Activated CD4-positive, alpha-beta T cell treated with anti-CD3 and anti-CD28 coated beads, Interleukin-2, amount 50 U/mL, for 4 hours (primary cell): Measurements from ENCODE around the gene RPL18A.
"Not testable (repeated sequence)": the region's sequence is repeated elsewhere in the genome, so short reads cannot be mapped to it uniquely, and the experiment has no call there.

Experiments
- DNase-seq, 2 experiments: peaks; one replicate each; pipeline ENCODE4 v3.0.0-alpha.2; 2020

RPL18A gene

DNA sequence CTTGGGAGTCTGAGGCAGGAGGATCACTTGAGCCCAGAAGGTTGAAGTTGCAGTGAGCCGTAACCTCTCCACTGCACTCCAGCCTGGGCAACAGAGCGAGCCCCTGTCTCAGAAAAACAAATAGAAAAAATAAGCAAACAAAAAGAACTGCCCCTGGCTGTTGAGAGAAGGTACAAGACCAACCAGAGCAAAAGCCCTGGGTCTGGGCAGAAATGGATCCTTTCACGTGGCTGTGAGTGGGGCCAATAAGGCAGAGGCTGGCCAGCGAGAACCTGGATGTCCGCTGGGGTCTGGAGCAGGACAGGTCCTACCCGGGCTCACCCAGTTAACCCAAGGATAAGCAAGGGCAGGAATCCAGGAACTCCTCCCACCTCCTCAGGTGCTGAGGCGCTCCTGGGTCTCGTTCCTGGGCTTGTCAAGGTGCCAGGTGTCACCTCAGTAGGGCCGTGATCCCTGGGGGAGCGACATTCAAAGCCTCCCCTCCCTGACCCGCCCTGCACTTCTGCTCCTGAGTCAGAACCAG, 7.3 kb downstream of the RPL18A start:
- DNase-seq: no peak

GRCh38 chr19:17868669-17869068, 9.0 kb downstream of the RPL18A start:
- DNase-seq: no peak

DNA sequence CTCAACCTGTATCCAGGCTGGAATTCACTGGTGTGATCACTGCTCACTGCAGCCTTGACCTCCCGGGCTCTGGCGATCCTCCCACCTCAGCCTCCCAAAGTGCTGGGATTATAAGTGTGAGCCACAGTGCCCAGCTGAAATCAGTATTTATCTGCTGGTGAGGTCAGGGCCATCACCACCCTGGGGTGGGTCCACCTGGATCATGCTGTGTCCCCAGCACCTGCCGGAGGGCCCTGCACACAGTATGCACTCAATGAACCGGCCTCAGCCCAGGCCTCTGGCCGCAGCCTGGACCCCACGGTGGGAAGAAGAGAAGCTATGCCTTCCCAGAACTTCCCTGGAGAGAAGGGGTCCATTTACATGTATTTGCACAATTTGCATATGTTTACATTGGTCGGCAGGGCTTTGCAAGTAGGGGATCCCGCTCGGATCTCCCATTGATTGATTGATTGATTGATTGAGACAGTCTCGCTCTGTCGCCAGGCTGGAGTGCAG, 9.5 kb downstream of the RPL18A start:
- DNase-seq: no peak

DNA sequence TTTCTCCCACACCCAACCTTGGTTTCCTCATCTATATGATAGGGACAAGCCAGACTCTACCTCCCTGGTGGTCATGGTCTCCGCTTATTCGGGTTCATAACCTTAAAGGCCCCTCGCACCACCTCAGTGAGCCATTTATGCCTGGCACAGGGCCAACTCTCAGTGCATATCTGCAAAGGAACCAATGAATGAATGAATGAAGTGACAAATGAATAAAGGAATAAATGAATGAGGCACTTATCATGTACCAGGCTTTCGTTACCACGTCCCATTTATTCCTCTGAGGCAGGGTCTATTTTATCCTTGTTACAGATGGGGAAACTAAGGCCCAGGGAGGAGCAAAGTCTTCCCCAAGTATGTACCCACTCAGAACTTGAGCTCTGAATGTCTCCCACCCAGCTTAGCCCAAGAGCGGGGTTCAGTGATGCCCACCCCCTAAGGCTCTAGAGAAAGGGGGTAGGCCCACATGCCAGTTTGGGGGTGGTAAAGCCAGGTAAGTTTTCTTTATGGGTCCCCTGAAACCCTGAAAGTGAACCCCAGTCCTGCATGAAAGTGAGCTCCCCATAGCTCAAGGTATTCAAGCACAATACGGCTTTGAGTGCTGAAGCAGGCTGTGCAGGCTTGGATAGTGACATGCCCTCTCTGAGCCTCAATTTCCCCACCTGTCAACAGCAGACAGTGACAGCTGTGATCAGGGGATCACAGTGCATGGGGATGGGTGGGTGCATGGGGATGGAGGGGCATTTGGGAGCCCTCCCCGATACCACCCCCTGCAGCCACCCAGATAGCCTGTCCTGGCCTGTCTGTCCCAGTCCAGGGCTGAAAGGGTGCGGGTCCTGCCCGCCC, 11.5 kb downstream of the RPL18A start:
- no peak for DNase-seq

GRCh38 chr19:17871878-17872250, 12.2 kb downstream of the RPL18A start, which contains the start of gene SLC5A5:
TSS of gene SLC5A5 (plus strand) at chr19:17871945. CDS start at chr19:17872320, 375 bp downstream.
- DNase-seq: no peak

GRCh38 chr19:17872251-17873001, 12.7 kb downstream of the RPL18A start:
- DNase-seq: peak; percentile 42 to 44

DNA sequence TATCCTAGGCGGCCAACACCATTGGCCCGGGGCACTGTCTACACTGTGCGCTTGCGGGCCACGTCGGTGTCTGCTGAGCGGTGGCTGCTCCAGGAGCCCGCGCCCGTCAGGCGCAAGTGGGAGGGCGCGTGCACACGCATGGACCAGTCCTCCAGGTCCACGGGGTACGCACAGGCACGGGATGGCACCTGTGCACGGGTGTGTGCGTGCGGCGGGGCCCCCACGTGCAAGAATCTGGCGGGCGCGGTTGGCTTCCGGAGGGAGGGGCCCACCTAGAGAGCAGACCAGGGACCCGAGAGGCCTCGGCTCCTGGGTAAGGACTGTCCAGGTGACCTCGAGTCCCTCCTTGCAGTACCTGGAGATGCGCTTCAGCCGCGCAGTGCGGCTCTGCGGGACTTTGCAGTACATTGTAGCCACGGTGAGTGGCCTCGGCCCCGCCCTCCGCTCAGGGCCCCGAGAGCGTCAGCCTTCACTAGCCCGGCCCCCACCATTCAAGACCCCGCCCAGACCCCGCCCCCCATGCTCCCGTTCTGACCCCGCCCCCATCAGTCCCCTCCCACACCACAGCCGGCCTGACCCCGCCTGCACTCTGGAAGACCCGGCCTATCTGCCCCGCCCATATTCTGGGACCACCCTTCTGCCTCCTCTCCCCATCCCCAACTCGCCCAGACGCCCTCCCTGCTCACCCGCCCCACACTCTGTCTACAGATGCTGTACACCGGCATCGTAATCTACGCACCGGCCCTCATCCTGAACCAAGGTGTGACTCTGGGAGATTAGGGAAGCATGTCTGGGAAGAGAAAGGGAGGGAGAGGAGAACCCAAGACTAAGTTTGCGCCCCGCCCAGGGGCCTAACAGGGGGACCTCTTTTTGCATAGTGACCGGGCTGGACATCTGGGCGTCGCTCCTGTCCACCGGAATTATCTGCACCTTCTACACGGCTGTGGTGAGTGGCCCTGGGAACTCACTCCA, 14.4 kb downstream of the RPL18A start:
- peak; percentile 64 to 68 for DNase-seq

DNA sequence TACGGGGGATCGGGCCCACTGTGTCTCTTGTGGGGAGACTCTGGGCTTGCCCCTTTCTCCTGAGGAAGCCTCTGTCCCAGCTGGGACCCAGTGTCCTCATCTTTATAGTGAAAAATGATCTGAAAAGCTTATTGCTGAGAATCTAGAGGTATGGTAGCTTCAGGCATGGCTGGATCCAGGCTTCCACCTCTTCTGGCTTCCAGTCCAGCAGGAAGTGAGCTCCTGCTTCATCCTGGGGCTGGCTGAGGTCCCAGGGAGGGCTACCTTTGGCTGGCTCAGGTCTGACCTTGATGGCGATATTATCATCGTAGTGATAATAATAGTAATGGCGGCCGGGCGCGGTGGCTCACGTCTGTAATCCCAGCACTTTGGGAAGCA, 15.0 kb downstream of the RPL18A start:
- DNase-seq: no peak

- no peak for DNase-seq
Observed at GRCh38 chr19:17877696-17878095, 18.0 kb downstream of the RPL18A start.

DNA sequence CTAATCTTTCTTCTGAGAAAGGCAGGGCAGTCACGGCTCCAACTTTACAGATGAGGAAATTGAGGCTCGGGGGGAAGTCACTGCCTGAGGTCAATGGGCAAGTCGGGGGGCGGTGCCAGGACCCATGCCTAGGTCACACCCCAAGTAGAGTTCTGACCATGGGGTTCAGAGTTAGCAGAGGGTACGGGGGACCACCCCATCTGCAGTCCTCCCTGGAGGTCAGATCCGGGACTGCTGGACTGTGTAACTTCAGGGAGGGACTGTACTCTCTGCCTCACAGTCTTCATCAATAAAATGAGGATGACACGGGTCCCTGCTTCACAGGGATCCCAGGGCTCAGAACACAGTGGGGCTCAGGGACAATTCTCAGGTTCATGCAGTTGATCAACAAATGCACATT, 19.8 kb downstream of the RPL18A start:
- DNase-seq: no peak

DNA sequence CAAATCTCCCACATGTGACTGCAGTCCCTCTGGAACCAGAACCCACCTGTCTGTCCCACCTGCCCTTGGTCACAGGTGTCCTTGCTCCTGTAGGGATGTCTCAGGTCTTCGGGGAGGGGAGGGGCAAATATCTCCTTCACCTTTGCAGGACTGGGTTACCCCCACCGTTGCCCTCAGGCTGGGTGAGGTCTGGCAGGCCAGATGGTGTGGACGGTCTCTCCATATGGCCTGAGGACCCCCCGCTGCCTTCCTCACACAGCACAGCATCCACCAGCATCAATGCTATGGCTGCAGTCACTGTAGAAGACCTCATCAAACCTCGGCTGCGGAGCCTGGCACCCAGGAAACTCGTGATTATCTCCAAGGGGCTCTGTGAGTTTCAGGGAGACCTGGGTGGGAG, 22.0 kb downstream of the RPL18A start:
- DNase-seq: no peak

GRCh38 chr19:17883627-17884410, 24.1 kb downstream of the RPL18A start:
- no peak for DNase-seq

GRCh38 chr19:17886515-17886914, 26.8 kb downstream of the RPL18A start:
- no peak for DNase-seq

- not testable (repeated sequence) for DNase-seq
Observed at GRCh38 chr19:17887221-17887620, 27.5 kb downstream of the RPL18A start.

- DNase-seq: no peak
Observed at GRCh38 chr19:17888260-17888659, 28.6 kb downstream of the RPL18A start.

DNA sequence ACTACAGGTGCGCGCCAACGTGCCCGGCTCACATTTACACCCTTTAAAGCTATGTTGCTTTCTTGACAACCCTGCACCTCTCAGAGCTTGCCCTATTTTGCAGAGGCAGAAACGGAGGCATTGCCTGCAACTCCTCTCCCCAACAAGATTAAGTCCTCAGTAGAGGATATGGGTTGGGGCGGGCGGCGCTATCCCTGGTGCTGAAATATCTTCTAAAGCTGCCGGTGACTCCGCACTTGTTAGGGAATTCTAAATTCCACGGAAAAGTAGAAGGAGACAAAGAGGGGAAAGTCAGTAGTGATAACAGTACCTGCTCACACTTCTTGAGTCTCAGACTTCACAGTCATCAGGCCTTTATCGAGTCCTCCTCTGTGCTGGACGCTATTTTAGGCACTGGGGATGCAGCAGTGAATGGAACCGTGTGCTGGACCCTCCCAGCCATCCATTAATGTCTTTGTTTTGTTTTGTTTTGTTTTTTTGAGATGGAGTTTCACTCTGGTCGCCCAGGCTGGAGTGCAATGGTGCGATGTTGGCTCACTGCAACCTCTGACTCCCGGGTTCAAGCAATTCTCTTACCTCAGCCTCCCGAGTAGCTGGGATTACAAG, 30.0 kb downstream of the RPL18A start:
- no peak for DNase-seq

DNA sequence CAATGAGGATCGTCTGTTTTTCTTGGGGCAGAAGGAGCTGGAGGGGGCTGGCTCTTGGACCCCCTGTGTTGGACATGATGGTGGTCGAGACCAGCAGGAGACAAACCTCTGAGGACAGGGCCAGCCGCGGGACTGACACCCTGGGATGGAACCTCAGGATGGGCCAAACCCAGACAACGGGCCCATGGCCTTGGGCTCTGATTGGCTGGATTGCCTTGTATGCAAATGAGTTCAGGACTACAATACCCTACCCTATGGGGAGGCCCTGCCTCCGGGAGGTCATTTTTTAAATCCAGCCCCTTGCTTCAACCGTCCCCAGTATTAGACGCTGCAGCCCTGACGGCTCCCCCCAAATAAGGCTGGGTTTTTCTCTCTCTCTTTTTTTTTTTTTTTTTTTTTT, 34.1 kb downstream of the RPL18A start:
- DNase-seq: no peak

GRCh38 chr19:17902701-17903100, 43.0 kb downstream of the RPL18A start:
- DNase-seq: no peak

- no peak for DNase-seq
Observed at GRCh38 chr19:17908244-17908643, 48.5 kb downstream of the RPL18A start.

DNA sequence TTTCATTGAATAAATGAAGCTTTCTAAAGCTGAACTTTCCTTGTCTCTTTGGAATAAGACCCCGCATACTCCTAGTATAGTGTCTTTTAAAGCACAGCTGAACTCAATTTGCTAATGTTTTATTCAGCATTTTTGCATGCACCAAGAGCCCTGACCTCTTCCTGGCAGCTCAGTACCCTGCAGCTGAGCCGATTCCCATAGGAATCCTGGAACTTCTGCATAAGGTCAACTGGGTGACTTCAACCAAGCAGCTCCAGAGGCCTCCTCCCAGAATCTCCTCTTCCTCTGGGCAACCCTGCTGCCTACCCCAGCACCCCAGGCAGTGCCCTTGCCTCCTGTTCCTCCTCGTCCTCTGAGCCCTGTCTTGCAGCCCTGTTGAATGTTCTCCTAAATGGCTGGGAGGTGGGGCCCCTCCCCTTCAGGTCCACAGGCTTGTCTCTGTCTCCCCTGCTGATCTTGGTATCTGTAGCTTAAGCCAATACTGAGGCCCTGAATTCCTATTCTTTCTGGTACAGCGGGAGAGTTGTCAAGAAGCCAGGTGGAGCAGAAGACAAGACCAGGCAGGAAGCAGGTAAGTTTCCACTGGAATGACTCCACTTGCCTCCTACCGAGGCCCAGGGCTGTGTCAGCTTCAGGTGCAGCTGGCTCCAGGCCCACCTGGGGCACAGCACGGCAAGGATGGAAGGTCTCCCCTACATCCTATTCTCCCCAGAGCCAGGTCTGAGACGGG, 49.5 kb downstream of the RPL18A start:
- DNase-seq: no peak
